ENCODE data around the gene CRAMP1.

DNA sequence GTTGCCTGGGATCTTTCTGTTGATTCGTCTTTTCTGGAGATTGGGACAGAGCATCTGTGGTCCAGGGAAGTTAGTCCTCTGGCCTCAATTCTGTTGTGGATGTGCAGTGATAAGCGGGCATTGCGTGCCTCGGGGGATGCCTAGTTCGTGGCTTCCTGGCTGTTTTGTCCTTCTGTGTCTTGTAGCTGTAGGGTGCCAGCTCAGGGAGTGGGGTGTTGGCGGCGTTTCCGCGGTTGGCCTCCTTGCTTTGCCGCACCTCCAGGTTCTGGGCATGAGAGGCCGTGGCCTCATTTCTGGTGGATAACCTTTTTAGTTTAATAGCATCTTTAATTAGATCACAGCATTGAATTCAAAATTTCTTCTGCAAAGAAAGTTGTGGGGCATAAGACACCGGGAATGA is 64.5 kb downstream of the CRAMP1 start:
- TF ChIP-seq, protein P1, sequence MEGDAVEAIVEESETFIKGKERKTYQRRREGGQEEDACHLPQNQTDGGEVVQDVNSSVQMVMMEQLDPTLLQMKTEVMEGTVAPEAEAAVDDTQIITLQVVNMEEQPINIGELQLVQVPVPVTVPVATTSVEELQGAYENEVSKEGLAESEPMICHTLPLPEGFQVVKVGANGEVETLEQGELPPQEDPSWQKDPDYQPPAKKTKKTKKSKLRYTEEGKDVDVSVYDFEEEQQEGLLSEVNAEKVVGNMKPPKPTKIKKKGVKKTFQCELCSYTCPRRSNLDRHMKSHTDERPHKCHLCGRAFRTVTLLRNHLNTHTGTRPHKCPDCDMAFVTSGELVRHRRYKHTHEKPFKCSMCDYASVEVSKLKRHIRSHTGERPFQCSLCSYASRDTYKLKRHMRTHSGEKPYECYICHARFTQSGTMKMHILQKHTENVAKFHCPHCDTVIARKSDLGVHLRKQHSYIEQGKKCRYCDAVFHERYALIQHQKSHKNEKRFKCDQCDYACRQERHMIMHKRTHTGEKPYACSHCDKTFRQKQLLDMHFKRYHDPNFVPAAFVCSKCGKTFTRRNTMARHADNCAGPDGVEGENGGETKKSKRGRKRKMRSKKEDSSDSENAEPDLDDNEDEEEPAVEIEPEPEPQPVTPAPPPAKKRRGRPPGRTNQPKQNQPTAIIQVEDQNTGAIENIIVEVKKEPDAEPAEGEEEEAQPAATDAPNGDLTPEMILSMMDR (IDR thresholded peaks at IDR 0.05; ENCODE audit: low read length): no peak
- no peak for TF ChIP-seq EZH2 (optimal IDR thresholded peaks at IDR 0.05; ENCODE audit: low read depth, low read length)
